Upper lobe of left lung (tissue), 6 donors: ENCODE measurements around the gene POMGNT1. TPM values are rescaled to one million over a fixed set of nuclear protein-coding genes. Genes with fewer than 3 reads are reported as not detected.

Experiments
- ATAC-seq, 2 donors: fragments of 200-7000 bp; cut with Tn5 transposase; one replicate each; pipeline ENCODE4 v1.9.1; 2022; ENCODE audit warnings: mild to moderate bottlenecking in 2 of 2, moderate library complexity in 2 of 2; ENCODE audit not compliant: low FRiP score in 2 of 2
- DNase-seq, 2 donors: peaks; one replicate each; pipeline ENCODE4 v3.0.0-alpha.2; 2019 to 2020
- H3K27ac ChIP-seq, 4 donors: fragments of 200-600 bp; sonication (generic); one replicate each; pipeline ENCODE4 v1.5.1; 2016 to 2019
- H3K27me3 ChIP-seq, 4 donors: fragments of 200-600 bp; sonication (generic); one replicate each; pipeline ENCODE4 v1.5.1; 2017 to 2019
- H3K36me3 ChIP-seq, 4 donors: fragments of 200-600 bp; sonication (generic); one replicate each; pipeline ENCODE4 v1.5.1; 2016 to 2019
- H3K4me1 ChIP-seq, 4 donors: fragments of 200-600 bp; sonication (generic); one replicate each; pipeline ENCODE4 v1.5.1; 2018 to 2019
- H3K4me3 ChIP-seq, 4 donors: fragments of 200-600 bp; sonication (generic); one replicate each; pipeline ENCODE4 v1.5.1; 2017 to 2019; ENCODE audit warnings: mild to moderate bottlenecking in 2 of 4, moderate library complexity in 1 of 4
- H3K9me3 ChIP-seq, 4 donors: fragments of 200-600 bp; sonication (generic); one replicate each; pipeline ENCODE4 v1.5.1; 2018 to 2019
- CTCF ChIP-seq, 6 experiments: fragments of 450-650 bp in 4 of 6; fragments of 200-600 bp in 2 of 6; sonication (generic) in 2 of 6; IDR thresholded peaks; one replicate each; pipeline ENCODE4 v1.5.1; 2016 to 2019; ENCODE audit warnings: antibody characterized with exemption in 6 of 6
- EP300 ChIP-seq, 4 donors: sonication (generic); formaldehyde crosslinking; IDR thresholded peaks; one replicate each; pipeline ENCODE4 v1.5.1; 2017; ENCODE audit warnings: antibody characterized with exemption in 4 of 4, control low read depth in 2 of 4
- POLR2A ChIP-seq, 4 donors: fragments of 450-650 bp; IDR thresholded peaks; one replicate each; pipeline ENCODE4 v1.5.1; 2016 to 2017; ENCODE audit warnings: antibody characterized with exemption in 4 of 4, mild to moderate bottlenecking in 2 of 4
- POLR2AphosphoS5 ChIP-seq, 2 donors: sonication (generic); formaldehyde crosslinking; IDR thresholded peaks; one replicate each; pipeline ENCODE4 v1.5.1; 2017; ENCODE audit warnings: antibody characterized with exemption in 2 of 2
- WGBS, 2 donors: methylation state at CpG; one replicate each; pipeline ENCODE4 v1.1.5; 2017 to 2018; 5-methylcytosine and 5-hydroxymethylcytosine counted together
- total RNA-seq, 6 donors: library from RNA; depleted of rRNA in 4 of 6; stranded (reverse); fragments of >200 nt in 4 of 6; gene quantifications; one replicate each; pipeline versions ENCODE4 v1.1.0 to v1.2.1, GENCODE V29; 2016 to 2021
- donor health status: DM: no; HTN: no; CAD: no; lungs with moderate emphysema.
- donor health status: DM: no; HTN: yes; CAD: no; lungs with severe emphysema.

POMGNT1 gene
- total RNA-seq, 6 donors from 2014 or later = 37.7 to 66.7 (median 47.5) TPM

GRCh38 chr1:46169811-46170454 is 28.3 kb downstream of the POMGNT1 start:
- Histone ChIP-seq H3K27me3 (no peaks in the 10 kb centered on the region), H3K27ac (peak overlapping the region; percentile 89 to 92 (median 92)), H3K9me3 (no peaks in the 10 kb centered on the region), H3K36me3 (no peaks in the 10 kb centered on the region), H3K4me3 (no peak overlapping the region), H3K4me1 (peaks cover 77 to 89% (median 85%) of the 10 kb centered on the region in 4 donors)
- ATAC-seq (no peak), DNase-seq (no peak)
- no peak for TF ChIP-seq POLR2AphosphoS5 (IDR thresholded peaks at IDR 0.05)
- no peak for TF ChIP-seq CTCF (IDR thresholded peaks at IDR 0.05)
- TF ChIP-seq EP300 (IDR thresholded peaks at IDR 0.05) = no peak
- TF ChIP-seq POLR2A (IDR thresholded peaks at IDR 0.05) = no peak
- WGBS, 2 donors = 89 to 97% methylated on average over 3 of the region's 3 CpGs

- TF ChIP-seq EP300 (IDR thresholded peaks at IDR 0.05) = no peak
- TF ChIP-seq POLR2A (IDR thresholded peaks at IDR 0.05) = no peak
- no peak for TF ChIP-seq POLR2AphosphoS5 (IDR thresholded peaks at IDR 0.05)
- no peak for TF ChIP-seq CTCF (IDR thresholded peaks at IDR 0.05)
- H3K27ac ChIP-seq = peak overlapping the region; percentile 89 to 92 (median 92)
- no peaks in the 10 kb centered on the region for H3K27me3 ChIP-seq
- ATAC-seq (no peak), DNase-seq (no peak)
- no peaks in the 10 kb centered on the region for H3K9me3 ChIP-seq
- no peaks in the 10 kb centered on the region for H3K36me3 ChIP-seq
- WGBS, 2 donors = 100% methylated on average over 1 of the region's 1 CpG; no CpG with 5 or more reads in 1 of the 2 donors
- peaks cover 64 to 74% (median 71%) of the 10 kb centered on the region in 4 donors for H3K4me1 ChIP-seq
- no peak overlapping the region for H3K4me3 ChIP-seq
These were observed 29.8 kb downstream of the POMGNT1 start for GRCh38 chr1:46168477-46168876.

- no peaks in the 10 kb centered on the region for H3K27me3 ChIP-seq
- H3K9me3 ChIP-seq = no peaks in the 10 kb centered on the region
- WGBS, 2 donors = 4 to 10% methylated on average over 22 to 47 of the region's 47 CpGs
- DNase-seq = peak; percentile 71 to 88
- H3K4me3 ChIP-seq = peak overlapping the region in 3 of 4 donors; percentile 38 to 53 (median 49)
- peak; percentile 46 to 49 for ATAC-seq
- TF ChIP-seq POLR2AphosphoS5 (IDR thresholded peaks at IDR 0.05) = peak; percentile 75 to 84
- TF ChIP-seq POLR2A (IDR thresholded peaks at IDR 0.05) = peak in 1 of 4 donors; percentile 37
- TF ChIP-seq CTCF (IDR thresholded peaks at IDR 0.05) = no peak
- TF ChIP-seq EP300 (IDR thresholded peaks at IDR 0.05) = peak in 3 of 4 donors; percentile 76 to 93 (median 92)
- peak overlapping the region; percentile 89 to 92 (median 92) for H3K27ac ChIP-seq
- H3K4me1 ChIP-seq = peaks cover 48 to 58% (median 54%) of the 10 kb centered on the region in 4 donors
- no peaks in the 10 kb centered on the region for H3K36me3 ChIP-seq
These were observed 31.4 kb downstream of the POMGNT1 start for GRCh38 chr1:46166521-46167462.

- DNase-seq (no peak), ATAC-seq (no peak)
- H3K4me1 ChIP-seq = no peaks in the 10 kb centered on the region
- 93% methylated on average over 1 of the region's 1 CpG for WGBS, 2 donors
- no peaks in the 10 kb centered on the region for H3K36me3 ChIP-seq
- H3K9me3 ChIP-seq = no peaks in the 10 kb centered on the region
- no peak overlapping the region for H3K27ac ChIP-seq
- H3K4me3 ChIP-seq = no peak overlapping the region
- H3K27me3 ChIP-seq = no peaks in the 10 kb centered on the region
- TF ChIP-seq POLR2AphosphoS5 (IDR thresholded peaks at IDR 0.05) = no peak
- no peak for TF ChIP-seq CTCF (IDR thresholded peaks at IDR 0.05)
These were observed 38.0 kb downstream of the POMGNT1 start for GRCh38 chr1:46160212-46160611.
